Fibroblast of skin of abdomen (primary cell): Measurements from ENCODE around the gene CBX8.
"Not testable (repeated sequence)": the region's sequence is repeated elsewhere in the genome, so short reads cannot be mapped to it uniquely, and the experiment has no call there.

Experiments used
- DNase-seq: peaks from one replicate; pipeline ENCODE4 v3.0.0-alpha.2; 2013

CBX8 gene

DNA sequence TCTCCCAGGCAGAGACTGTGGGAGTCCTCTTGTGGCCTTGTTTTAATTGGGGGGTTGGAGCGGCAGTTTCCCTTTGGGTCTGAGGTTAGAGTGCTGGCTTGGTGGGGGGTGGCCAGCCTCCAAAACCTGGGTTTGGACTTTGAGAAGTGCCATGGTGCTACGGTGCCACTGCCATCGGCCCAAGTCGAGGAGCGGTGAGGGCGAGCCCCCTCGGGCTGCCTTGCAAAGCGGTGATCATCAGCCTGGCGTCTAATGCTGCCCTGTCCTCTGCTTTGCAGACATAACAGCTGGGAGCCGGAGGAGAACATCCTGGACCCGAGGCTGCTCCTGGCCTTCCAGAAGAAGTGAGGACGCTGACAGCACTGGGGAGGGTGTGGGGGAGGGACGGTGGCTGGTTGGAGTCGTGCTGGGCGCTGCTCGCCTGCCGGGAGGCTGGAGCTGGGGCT, 17.8 kb downstream of the CBX8 start:
- no peak for DNase-seq

- no peak for DNase-seq
Measured at GRCh38 chr17:79778504-79779083, 18.3 kb downstream of the CBX8 start.

DNA sequence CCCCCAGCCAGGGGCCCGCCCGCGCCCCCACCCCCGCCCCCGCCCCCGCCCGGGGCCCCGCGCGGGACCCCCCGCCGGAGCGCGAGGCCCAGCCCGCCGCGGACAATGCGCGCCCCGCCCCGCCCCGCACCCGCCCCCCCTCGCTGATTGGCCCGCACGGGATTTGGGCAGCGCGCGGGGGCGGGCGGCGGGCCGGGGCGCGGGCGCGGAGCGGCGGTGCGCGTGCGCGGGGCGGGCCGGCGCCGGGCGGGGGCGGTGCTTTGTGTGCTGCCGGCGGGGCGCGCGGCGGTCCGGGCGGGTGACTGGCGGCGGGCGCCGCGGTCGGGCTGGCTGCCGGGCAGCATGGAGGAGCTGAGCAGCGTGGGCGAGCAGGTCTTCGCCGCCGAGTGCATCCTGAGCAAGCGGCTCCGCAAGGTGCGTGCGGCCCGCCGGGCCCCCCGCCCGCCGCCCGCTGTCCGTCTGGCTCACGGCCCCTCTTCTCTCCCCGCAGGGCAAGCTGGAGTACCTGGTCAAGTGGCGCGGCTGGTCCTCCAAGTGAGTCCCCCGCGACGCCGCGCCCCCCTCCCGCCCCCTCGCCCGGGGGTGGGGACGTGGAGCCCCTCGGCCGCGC, 18.9 kb downstream of the CBX8 start, which contains the start of gene CBX2:
Gene CBX2 (plus strand): TSS at position 255 of the 610 bp plus-strand sequence. CDS start 88 bp downstream, at position 343.
- peak; percentile 80 for DNase-seq

GRCh38 chr17:79777120-79777893, 19.6 kb downstream of the CBX8 start:
- DNase-seq, result peak; percentile 74

GRCh38 chr17:79776376-79777119, 20.3 kb downstream of the CBX8 start:
- no peak for DNase-seq

GRCh38 chr17:79775632-79776031, 21.2 kb downstream of the CBX8 start:
- no peak for DNase-seq

GRCh38 chr17:79774561-79774975, 22.3 kb downstream of the CBX8 start:
- DNase-seq, result no peak

DNA sequence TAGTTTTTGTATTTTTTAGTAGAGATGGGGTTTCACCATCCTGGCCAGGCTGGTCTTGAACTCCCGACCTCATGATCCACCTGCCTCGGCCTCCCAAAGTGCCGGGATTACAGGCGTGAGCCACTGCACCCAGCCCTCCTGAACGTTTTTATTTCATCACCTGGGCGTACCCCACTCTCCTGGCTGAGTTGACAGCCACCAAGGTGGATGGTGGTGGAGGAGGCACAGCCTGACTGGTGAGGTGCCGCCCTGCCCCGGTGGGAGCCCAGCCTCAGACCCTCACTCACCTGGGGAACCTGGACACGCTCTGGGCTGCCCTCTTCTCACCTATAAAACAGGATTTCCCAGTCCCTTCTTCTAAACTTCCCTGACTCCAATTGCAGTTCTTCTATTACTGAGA, 24.2 kb downstream of the CBX8 start:
- not testable (repeated sequence) for DNase-seq

- DNase-seq, result no peak
Measured at GRCh38 chr17:79771276-79771675, 25.6 kb downstream of the CBX8 start.

GRCh38 chr17:79769570-79770506, 27.0 kb downstream of the CBX8 start:
- no peak for DNase-seq

- DNase-seq, result no peak
Measured at GRCh38 chr17:79765708-79766107, 31.2 kb downstream of the CBX8 start.

DNA sequence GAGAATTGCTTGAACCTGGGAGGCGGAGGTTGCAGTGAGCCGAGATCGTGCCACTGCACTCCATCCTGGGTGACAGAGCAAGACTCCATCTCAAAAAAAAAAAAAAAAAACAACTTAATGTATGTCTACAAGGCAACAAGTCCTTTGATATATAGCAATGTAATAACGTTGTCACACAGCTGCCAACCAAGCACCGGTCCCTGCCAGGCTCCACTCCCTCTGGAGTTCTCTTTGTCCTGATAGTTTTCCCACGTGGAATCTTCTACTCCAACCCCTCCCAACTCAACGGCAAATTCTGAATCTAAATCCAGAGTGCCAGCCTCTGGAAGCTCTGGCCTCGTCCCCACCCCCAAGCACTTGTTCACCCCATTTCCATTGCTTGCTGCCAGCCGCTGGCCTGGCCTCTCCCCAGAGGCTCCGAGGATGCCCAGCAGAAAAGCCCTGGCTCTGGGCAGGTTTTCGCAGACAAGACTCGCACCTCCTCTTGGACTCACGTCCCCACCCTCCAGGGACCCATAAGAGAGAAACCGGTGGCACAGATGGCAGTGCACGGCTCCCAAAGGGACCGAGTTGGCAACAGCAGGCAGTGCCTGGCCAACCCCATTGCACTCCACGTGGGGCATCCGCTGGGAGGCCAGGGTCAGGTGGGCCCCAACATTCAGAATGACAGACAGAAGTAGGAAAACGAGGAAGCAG, 34.8 kb downstream of the CBX8 start:
- no peak for DNase-seq

DNA sequence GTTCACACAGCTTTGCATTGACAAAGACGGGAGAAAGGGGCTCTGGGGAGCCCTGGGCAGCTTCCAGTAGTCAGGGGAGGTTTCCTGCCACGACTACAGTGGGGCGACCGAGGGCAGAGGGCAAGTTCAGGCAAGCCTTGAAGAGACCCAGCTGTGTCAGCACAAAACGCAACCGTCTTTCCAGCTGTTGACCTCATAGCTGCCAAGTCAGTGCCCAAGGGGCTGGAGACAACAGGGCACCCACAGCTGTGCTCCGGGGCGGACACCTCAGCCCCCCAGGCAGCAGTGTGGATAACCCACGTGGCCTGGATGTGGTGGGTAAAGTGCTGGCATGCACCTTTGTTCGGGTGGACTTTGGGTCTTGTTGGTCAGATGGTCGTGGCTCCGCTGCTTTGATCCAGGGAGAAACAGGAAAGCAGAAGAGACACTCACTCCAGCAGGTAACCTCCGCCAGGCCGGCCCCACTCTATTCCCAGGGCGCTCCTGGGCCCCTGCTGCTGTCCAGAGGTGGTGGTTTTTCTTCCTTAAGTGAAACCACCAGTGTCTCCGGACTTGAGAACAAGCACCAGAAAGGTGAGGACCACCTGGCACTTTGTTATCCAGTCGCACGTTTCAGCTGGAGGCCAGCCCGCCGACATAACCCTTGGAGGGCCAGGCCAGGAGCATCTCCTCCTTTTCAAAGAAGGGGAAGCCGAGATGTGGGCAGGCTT, 36.5 kb downstream of the CBX8 start:
- DNase-seq, result no peak

DNA sequence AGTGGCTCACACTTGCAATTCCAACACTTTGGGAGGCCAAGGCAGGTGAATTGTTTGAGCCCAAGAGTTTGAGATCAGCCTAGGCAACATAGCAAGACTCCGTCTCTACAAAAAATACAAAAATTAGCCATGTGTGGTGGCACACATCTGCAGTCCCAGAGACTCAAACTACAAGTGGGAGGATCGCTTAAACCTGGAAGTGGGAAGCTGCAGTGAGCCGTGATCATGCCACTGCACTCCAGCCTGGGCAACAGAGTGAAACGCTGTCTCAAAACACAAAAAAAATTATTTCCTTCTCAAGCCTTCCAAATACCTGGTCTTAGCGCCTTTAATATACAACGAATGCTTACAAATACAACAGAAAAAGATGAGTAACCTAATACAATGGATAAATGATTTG, 38.6 kb downstream of the CBX8 start:
- no peak for DNase-seq

DNA sequence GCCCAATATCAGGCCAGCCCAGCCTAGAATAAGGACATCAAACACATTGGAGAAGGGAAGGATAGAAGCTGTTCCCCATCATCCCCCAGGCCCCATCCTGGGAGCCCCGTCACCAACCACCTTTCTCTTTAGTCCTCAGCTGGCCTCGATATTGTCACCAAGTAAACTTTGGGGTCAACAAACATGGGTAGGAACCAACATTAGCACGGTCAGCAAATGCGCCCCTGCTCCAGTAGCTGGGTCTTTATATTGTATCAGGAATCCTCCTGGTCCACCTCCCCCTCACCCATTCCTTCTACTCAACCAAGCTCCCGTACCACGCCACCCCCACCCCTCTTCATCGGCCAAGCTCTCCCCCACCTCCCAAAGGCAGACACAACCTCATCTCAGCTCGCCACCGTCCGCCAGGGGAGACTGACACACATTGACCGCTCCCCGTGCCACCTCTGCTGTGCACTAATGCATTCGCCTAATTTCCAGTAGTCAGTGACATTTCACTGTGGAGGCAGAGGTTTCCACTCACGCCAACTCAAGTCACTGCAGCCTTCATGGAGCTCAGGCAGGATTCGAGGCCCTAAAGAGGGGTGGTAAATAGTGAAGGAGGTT, 39.6 kb downstream of the CBX8 start:
- DNase-seq, result no peak

DNA sequence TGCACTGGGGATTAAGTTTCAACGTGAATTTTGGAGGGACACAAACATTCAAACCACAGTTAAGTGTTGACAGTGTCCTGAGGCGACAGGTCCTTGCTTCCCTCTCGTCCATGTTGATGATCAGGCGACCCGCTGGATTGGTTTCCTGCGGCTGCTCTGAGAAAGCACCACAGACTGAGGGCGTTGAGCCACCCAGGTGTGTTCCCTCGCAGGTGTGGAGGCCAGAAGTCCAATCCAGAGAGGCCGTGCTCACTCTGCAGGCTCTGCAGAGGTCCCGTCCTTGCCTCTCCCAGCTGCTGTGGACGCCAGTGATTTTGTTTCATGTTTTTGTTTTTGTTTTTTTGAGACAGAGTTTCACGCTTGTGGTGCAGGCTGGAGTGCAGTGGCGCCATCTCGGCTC, 41.3 kb downstream of the CBX8 start:
- DNase-seq, result no peak

DNA sequence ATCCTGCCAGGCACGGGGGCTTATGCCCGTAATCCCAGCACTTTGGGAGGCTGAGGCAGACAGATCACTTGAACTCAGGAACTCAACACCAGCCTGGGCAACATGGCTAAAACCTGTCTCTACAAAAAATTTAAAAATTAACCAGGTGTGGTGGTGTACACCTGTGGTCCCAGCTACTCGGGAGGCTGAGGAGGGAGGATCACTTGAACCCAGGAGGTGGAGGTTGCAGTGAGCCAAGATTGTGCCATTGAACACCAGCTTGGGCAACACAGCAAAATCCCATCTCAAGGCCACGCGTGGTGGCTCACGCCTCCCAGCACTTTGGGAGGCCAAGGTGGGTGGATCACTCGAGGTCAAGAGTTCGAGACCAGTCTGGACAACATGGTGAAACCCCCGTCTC, 42.0 kb downstream of the CBX8 start:
- DNase-seq, result not testable (repeated sequence)

- no peak for DNase-seq
Measured at GRCh38 chr17:79754370-79754769, 42.5 kb downstream of the CBX8 start.

GRCh38 chr17:79752175-79752574, 44.7 kb downstream of the CBX8 start:
- DNase-seq, result no peak
